Adipocyte (in vitro differentiated cells): Measurements from ENCODE around the gene SAMD4B.
"Not testable (repeated sequence)": the region's sequence is repeated elsewhere in the genome, so short reads cannot be mapped to it uniquely, and the experiment has no call there.

Source experiments
- DNase-seq: peaks from one replicate; pipeline ENCODE4 v3.0.0-alpha.2; 2015; ENCODE audit warnings: low read depth
- H3K27me3 ChIP-seq: replicated peaks from 2 replicates; pipeline ENCODE4 v1.7.0; 2013; ENCODE audit warnings: mild to moderate bottlenecking, low read length, moderate library complexity; ENCODE audit not compliant: control insufficient read depth, insufficient read depth
- H3K36me3 ChIP-seq: 2 replicates; pipeline ENCODE4 v1.7.0; 2013; ENCODE audit warnings: low read length, mild to moderate bottlenecking, moderate library complexity; ENCODE audit not compliant: control insufficient read depth, insufficient read depth, severe bottlenecking
- H3K4me1 ChIP-seq: 2 replicates; pipeline ENCODE4 v1.7.0; 2013; ENCODE audit warnings: mild to moderate bottlenecking, low read length, moderate library complexity; ENCODE audit not compliant: control insufficient read depth, insufficient read depth
- H3K4me3 ChIP-seq: 2 replicates; pipeline ENCODE4 v1.7.0; 2013; ENCODE audit warnings: mild to moderate bottlenecking, low read length, moderate library complexity
- H3K9ac ChIP-seq: 2 replicates; pipeline ENCODE4 v1.7.0; 2013; ENCODE audit warnings: mild to moderate bottlenecking, low read length, moderate library complexity
- H3K9me3 ChIP-seq: 2 replicates; pipeline ENCODE4 v1.7.0; 2013; ENCODE audit warnings: mild to moderate bottlenecking, low read length, moderate library complexity; ENCODE audit not compliant: control insufficient read depth

Gene SAMD4B

DNA sequence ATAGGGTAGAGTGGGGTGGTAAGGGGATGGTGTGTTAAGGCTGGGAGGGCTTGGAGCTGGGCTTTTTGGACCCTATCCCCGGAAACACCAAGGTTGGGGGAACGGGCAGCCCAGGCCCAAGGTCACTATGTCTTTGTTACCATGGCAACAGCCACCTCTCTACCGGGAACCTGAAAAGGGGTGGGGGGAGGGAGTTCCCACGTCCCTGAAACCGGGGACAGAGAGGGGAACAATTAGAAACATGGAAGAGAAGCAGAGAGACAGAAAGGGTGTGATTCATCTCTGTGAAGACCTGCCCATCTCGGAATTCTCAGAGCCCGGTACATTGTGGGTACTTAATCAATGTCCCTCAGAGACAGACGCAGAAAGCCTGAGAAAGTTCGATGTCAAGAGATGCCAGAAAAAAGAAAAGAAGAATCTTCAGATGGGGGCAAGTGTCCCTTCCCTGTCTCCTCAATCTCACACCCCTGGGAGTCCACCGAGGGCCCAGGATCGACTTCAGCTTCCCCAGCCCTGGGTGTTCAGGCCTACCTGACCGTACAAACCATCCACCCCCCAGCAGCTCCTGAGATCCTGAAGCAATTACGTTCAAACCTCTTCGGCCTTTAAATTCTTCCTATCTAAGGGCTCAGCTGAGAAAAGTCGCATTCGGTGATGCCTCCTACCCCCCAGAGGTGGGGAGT lies 14.7 kb upstream of the SAMD4B start:
- no peak for DNase-seq
- Histone ChIP-seq H3K9ac (no peak overlapping the region), H3K4me3 (no peak overlapping the region), H3K27me3 (peaks cover 4% of the 10 kb centered on the region), H3K9me3 (no peaks in the 10 kb centered on the region), H3K4me1 (no peaks in the 10 kb centered on the region), H3K36me3 (no peaks in the 10 kb centered on the region)

DNA sequence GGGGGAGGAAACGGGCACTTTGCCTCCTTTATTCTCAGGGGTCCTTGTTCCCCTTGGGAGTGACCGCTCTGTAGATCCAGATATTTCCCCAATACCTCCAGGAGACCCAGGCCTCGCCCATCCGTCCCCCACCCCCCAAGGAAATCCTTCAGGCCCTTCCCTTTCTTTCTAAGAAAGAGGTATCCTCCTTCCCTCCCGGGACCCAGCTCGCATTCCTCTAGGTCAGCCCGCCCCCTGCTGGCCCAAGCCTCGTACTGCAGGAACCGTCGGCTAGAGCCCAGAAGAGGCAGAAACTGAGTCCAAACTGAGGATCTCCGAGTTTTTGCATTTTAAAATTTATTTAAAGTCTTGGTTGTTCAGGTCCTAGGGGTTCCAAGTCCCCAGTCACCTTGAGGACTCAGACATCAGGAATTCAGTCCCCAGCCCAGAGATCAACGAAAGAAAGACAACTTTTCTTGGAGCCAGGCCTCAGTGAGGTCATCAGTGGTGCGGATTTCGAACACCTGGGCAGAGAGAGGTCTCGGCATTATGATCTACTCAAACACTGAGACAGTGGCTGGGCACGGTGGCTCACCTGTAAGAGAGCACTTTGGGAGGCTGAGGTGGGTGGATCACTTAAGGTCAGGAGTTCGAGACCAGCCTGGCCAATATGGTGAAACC lies 14.0 kb upstream of the SAMD4B start:
- H3K4me1 ChIP-seq, result no peaks in the 10 kb centered on the region
- H3K36me3 ChIP-seq, result no peaks in the 10 kb centered on the region
- H3K9ac ChIP-seq, result no peak overlapping the region
- H3K27me3 ChIP-seq, result peaks cover 4% of the 10 kb centered on the region
- peak; percentile 95 for DNase-seq
- H3K9me3 ChIP-seq, result no peaks in the 10 kb centered on the region
- no peak overlapping the region for H3K4me3 ChIP-seq

DNA sequence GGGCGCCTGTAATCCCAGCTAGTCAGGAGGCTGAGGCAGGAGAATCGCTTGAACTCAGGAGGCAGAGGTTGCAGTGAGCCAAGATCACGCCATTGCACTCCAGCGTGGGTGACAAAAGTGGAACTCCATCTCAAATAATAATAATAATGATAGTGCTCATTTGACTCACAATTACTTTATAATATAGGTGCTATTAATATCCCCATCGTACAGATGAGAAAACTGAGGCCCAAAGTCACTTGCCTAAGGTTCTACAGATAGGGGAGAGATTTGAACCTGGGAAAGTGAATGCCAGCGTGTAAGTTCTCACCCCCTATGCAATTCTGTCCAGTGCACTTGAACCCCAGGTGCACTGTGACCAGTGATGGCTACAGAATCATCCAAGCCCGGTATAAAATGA lies 12.3 kb upstream of the SAMD4B start:
- Histone ChIP-seq H3K36me3 (no peaks in the 10 kb centered on the region), H3K4me3 (no peak overlapping the region), H3K9ac (no peak overlapping the region), H3K27me3 (peaks cover 4% of the 10 kb centered on the region), H3K4me1 (no peaks in the 10 kb centered on the region), H3K9me3 (no peaks in the 10 kb centered on the region)
- no peak for DNase-seq

DNA sequence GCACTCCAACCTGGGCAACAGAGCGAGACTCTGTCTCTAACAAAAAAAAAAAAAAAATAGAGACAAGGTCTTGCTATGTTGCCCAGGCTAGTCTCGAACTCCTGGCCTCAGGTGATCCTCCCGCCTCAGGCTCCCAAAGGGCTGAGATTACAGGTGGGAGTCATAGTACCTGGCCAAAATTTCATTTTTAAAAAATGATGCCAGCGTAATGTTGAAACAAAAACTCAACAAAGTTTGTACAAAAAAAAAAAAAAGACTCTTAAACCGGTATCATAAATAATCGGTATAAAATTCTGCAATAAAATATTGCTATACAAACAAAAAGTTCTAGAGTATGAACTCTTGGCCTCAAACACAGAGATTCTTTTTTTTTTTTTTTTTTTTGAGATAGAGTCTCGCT lies 9.9 kb upstream of the SAMD4B start:
- Histone ChIP-seq H3K27me3 (peaks cover 4% of the 10 kb centered on the region), H3K36me3 (no peaks in the 10 kb centered on the region), H3K9ac (no peak overlapping the region), H3K4me1 (no peaks in the 10 kb centered on the region), H3K4me3 (no peak overlapping the region), H3K9me3 (no peaks in the 10 kb centered on the region)
- DNase-seq, result no peak

DNA sequence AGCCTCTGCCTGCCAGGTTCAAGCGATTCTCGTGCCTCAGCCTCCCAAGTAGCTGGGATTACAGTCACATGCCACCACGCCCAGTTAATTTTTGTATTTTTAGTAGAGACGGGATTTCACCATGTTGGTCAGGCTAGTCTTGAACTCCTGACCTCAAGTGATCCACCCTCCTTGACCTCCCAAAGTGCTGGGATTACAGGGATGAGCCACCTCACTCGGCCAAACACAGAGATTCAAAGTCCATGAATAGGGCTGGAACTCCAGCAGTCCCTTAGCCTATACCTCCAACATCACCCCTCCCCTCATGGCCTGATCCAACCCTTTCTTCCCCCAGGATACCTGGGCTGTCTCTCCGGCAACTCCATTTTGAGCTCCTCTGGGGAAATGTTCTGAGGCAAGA lies 9.5 kb upstream of the SAMD4B start:
- not testable (repeated sequence) for H3K27me3 ChIP-seq, DNase-seq, H3K4me3 ChIP-seq, H3K9ac ChIP-seq, H3K4me1 ChIP-seq, H3K36me3 ChIP-seq, H3K9me3 ChIP-seq

DNA sequence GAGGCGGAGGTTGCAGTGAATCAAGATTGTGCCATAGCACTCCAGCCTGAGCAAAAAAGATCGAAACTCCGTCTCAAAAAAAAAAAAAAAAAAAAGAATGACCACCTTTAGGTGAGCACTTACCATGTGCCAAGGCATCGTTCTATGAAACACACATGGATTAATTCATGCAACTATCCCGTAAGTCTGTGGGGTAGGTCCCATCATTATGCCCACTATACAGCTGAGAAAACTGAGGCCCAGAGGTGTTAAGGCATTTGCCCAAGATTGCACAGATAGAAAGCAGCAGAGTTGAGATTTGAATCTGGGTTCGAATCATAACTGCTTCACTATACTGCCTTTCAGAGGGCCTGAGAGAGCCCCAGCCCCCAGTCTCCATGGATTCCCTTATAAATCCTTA lies 8.7 kb upstream of the SAMD4B start:
- H3K9ac ChIP-seq, result no peak overlapping the region
- H3K4me3 ChIP-seq, result no peak overlapping the region
- no peaks in the 10 kb centered on the region for H3K9me3 ChIP-seq
- H3K36me3 ChIP-seq, result no peaks in the 10 kb centered on the region
- peaks cover 4% of the 10 kb centered on the region for H3K27me3 ChIP-seq
- peaks cover 2% of the 10 kb centered on the region for H3K4me1 ChIP-seq
- no peak for DNase-seq

DNA sequence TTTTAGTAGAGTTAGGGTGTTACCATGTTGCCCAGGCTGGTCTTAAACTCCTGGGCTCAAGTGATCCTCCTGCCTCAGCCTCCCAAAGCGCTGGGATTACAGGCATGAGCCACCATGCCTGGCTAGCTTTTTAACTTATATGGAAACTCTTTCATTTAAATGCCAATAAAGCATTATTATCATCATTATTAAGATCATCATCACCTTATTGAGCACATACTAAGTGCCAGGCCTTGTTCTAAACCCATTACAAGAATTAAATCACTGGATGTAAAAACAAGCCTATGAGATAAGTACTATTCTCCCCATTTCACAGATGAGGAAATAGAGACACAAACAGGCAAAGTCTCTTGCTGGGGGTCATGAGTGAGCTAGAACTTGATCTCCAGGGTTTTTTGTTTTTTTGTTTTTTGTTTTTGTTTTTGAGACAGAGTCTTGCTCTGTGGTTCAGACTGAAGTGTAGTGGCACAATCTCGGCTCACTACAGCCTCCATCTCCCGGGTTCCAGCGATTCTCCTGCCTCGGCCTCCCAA lies 7.7 kb upstream of the SAMD4B start:
- no peak for DNase-seq
- no peaks in the 10 kb centered on the region for H3K9me3 ChIP-seq
- no peak overlapping the region for H3K9ac ChIP-seq
- H3K27me3 ChIP-seq, result peaks cover 4% of the 10 kb centered on the region
- no peak overlapping the region for H3K4me3 ChIP-seq
- no peaks in the 10 kb centered on the region for H3K36me3 ChIP-seq
- H3K4me1 ChIP-seq, result peaks cover 2% of the 10 kb centered on the region

DNA sequence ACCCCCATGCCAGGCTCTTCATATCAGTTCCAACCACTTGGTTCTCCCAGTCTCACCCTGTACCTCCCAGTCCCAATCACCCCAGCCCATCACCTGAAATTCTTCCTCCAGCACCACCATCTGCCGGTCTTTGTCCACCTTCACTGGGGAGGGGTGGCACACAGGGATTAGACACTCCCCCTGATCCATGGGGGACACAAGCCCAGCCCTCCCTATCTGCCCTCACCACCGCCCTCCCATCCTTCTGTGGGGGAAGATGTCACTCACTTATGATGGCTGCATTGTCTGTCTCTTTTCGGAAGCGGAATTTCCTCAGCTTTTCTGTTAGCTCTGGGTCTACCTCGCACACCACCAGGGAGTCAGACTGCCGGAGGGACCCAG lies 7.1 kb upstream of the SAMD4B start:
- Histone ChIP-seq H3K9ac (no peak overlapping the region), H3K27me3 (peaks cover 4% of the 10 kb centered on the region), H3K4me3 (no peak overlapping the region), H3K36me3 (no peaks in the 10 kb centered on the region), H3K9me3 (no peaks in the 10 kb centered on the region), H3K4me1 (peaks cover 2% of the 10 kb centered on the region)
- no peak for DNase-seq

DNA sequence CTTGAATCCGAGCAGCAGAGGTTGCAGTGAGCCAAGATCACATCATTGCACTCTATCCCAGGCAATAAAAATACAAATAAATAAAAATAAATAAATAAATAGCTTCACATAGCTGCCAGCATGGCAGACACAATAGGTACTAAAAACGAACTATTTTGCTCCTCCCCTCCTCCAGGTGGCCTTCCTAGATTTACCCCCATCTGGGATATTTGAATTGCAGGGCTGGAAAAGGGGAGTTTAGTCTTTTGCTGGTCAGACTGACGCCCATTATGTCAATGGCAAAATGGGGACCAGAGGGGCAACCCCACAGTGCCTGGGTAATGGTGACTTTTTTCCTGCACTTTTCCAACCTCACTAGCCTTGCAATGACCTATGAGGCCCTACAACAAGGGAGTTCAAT lies 5.7 kb upstream of the SAMD4B start:
- Histone ChIP-seq H3K9me3 (no peaks in the 10 kb centered on the region), H3K27me3 (no peaks in the 10 kb centered on the region), H3K36me3 (no peaks in the 10 kb centered on the region), H3K4me1 (peaks cover 8% of the 10 kb centered on the region), H3K4me3 (no peak overlapping the region), H3K9ac (no peak overlapping the region)
- no peak for DNase-seq

DNA sequence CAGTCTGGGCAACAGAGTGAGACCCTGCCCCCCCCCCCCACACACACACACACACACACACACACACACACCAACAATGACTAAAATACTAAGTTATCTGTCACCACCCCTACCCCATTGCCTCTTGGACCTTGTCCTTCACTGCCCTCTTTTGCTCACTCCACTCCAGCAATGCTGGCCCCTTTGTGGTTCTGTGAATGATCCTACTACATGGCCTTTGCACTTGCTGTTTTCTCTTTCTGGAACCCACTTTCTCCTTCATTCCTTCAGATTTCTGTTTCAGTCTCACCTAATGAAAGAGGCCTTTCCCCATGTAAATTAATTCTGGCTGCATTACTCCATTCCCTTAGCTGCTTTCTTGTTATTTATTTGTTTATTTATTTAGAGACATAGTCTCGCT lies 2.5 kb upstream of the SAMD4B start:
- Histone ChIP-seq H3K4me1 (peaks cover 18% of the 10 kb centered on the region), H3K9me3 (no peaks in the 10 kb centered on the region), H3K27me3 (no peaks in the 10 kb centered on the region), H3K9ac (no peak overlapping the region), H3K4me3 (no peak overlapping the region), H3K36me3 (no peaks in the 10 kb centered on the region)
- DNase-seq, result no peak

DNA sequence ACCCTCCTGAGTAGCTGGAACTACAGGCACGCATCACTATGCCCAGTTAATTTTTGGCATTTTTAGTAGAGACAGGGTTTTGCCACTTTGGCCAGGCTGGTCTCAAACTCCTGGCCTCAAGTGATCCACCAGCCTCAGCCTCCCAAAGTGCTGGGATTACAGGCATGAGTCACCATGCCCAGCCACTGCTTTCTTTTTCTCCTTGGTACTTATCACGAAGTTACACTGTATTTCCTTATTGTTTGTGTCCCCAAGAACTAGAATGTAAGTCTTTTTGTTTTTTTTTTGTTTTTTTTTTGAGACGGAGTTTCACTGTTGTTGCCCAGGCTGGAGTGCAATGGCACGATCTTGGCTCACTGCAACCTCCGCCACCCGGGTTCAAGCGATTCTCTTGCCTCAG lies 2.1 kb upstream of the SAMD4B start:
- H3K4me3 ChIP-seq, H3K9me3 ChIP-seq, H3K9ac ChIP-seq, H3K27me3 ChIP-seq, H3K36me3 ChIP-seq, DNase-seq: not testable (repeated sequence)
- H3K4me1 ChIP-seq, result peaks cover 19% of the 10 kb centered on the region
